HepG2 (cell line): ENCODE results near the gene LIN7A. TPM values are rescaled to one million over a fixed set of nuclear protein-coding genes. Genes with fewer than 3 reads are reported as not detected.

Source experiments
- ARID3A ChIP-seq: IDR thresholded peaks from 2 replicates; pipeline ENCODE4 v1.6.1; 2012; ENCODE audit warnings: low read depth, low read length, improper control_type of control experiment
- ELF3 ChIP-seq: IDR thresholded peaks from 2 replicates; pipeline ENCODE4 v1.6.1; 2016; ENCODE audit warnings: missing genetic modification reagents, missing compliant biosample characterization
- ESRRA ChIP-seq: sonication (generic); formaldehyde crosslinking; IDR thresholded peaks from 2 replicates; pipeline ENCODE4 v1.5.1; 2020; ENCODE audit warnings: mild to moderate bottlenecking, low read depth, missing genetic modification reagents
- FOXP1 ChIP-seq, 2 experiments: fragments of 450-650 bp in 1 of 2; IDR thresholded peaks; 2 replicates each; pipeline ENCODE4 v1.6.1; 2017 to 2018; ENCODE audit warnings: antibody characterized with exemption in 1 of 2
- FOXP4 ChIP-seq: sonication (generic); formaldehyde crosslinking; IDR thresholded peaks from 2 replicates; pipeline ENCODE4 v1.4.0; 2020; ENCODE audit warnings: missing genetic modification reagents
- GATAD2A ChIP-seq: IDR thresholded peaks from 2 replicates; pipeline ENCODE4 v1.6.1; 2016
- IRF2 ChIP-seq: IDR thresholded peaks from 2 replicates; pipeline ENCODE4 v1.6.1; 2018; ENCODE audit warnings: missing genetic modification reagents, missing compliant biosample characterization
- KDM6A ChIP-seq: IDR thresholded peaks from 2 replicates; pipeline ENCODE4 v1.6.1; 2016; ENCODE audit warnings: low read depth
- MIXL1 ChIP-seq: IDR thresholded peaks from 2 replicates; pipeline ENCODE4 v1.6.1; 2016
- POLR2AphosphoS5 ChIP-seq: IDR thresholded peaks from 2 replicates; pipeline ENCODE4 v1.6.1; 2012; ENCODE audit warnings: low read depth, low read length
- RNF2 ChIP-seq: fragments of 450-650 bp; conservative IDR thresholded peaks from 2 replicates; pipeline ENCODE4 v1.6.1; 2016; ENCODE audit warnings: low read depth
- SOX13 ChIP-seq, 3 experiments: fragments of 450-650 bp in 1 of 3; sonication (generic) in 1 of 3; formaldehyde crosslinking in 1 of 3; IDR thresholded peaks in 2 of 3; conservative IDR thresholded peaks in 1 of 3; 2 replicates each; pipeline versions ENCODE4 v1.5.0 to v1.6.1; 2016 to 2020; ENCODE audit warnings: antibody characterized with exemption in 1 of 3, mild to moderate bottlenecking in 1 of 3, missing compliant biosample characterization in 1 of 3, missing genetic modification reagents in 1 of 3, moderate library complexity in 1 of 3
- ZBTB39 ChIP-seq: sonication (generic); formaldehyde crosslinking; IDR thresholded peaks from 2 replicates; pipeline ENCODE4 v1.5.0; 2020; ENCODE audit warnings: missing genetic modification reagents
- ZBTB49 ChIP-seq: sonication (generic); formaldehyde crosslinking; IDR thresholded peaks from 2 replicates; pipeline ENCODE4 v1.4.0; 2020; ENCODE audit warnings: missing genetic modification reagents, borderline replicate concordance
- ZNF276 ChIP-seq: sonication (generic); formaldehyde crosslinking; IDR thresholded peaks from 2 replicates; pipeline ENCODE4 v1.4.0; 2020; ENCODE audit warnings: mild to moderate bottlenecking, low read depth, missing genetic modification reagents
- ZNF776 ChIP-seq: sonication (generic); formaldehyde crosslinking; IDR thresholded peaks from 2 replicates; pipeline ENCODE4 v1.4.0; 2020; ENCODE audit warnings: mild to moderate bottlenecking, missing genetic modification reagents
- ZNF878 ChIP-seq: sonication (generic); formaldehyde crosslinking; IDR thresholded peaks from 2 replicates; pipeline ENCODE4 v1.8.1; 2023; ENCODE audit warnings: mild to moderate bottlenecking, missing genetic modification reagents, moderate library complexity
- polyA plus RNA-seq, 8 experiments: library from polyadenylated mRNA; depleted of rRNA in 3 of 8; stranded (reverse) in 7 of 8; unstranded in 1 of 8; fragments of >200 nt; fragmentation: Illumina TruSeq in 4 of 8; extraction: Trizol in 4 of 8; gene quantifications; 2 replicates each; pipeline versions ENCODE4 v1.2.1 to v1.2.3, GENCODE V29; 2011 to 2016; ENCODE audit warnings: low read depth in 4 of 8, missing spikeins in 1 of 8, mixed read lengths in 1 of 8; ENCODE audit not compliant: insufficient read depth in 1 of 8
- total RNA-seq, 5 experiments: library from RNA; depleted of rRNA; stranded (reverse); fragments of >200 nt; fragmentation: Illumina TruSeq; extraction: Trizol; gene quantifications; 2 replicates each; pipeline ENCODE4 v1.2.3, GENCODE V29; 2016; ENCODE audit warnings: low read depth in 1 of 5

The LIN7A gene
- total and polyA plus RNA-seq, 2 of the 13 experiments (the other 11 are each of a cell fraction or from before 2014, with no cell fraction given): 18.5 to 19.2 TPM

GRCh38 chr12:80925983-80926382, 11.8 kb downstream of the LIN7A start (continued):
- TF ChIP-seq ZBTB49 (CRISPR knock-in tag) (no peak), KDM6A (peak; percentile 63), ZNF878 (CRISPR knock-in tag) (no peak), GATAD2A (CRISPR knock-in tag) (peak; percentile 64), ZBTB39 (no peak), ARID3A (peak; percentile 82), MIXL1 (CRISPR knock-in tag) (peak; percentile 27; the same call in 1 of the 2 replicates), FOXP1 (IDR thresholded peaks at IDR 0.05) (peak; percentile 73), FOXP1 (CRISPR knock-in tag; IDR thresholded peaks at IDR 0.05) (peak; percentile 92), POLR2AphosphoS5 (peak; percentile 49; the same call in 1 of the 2 replicates), ELF3 (CRISPR knock-in tag) (peak; percentile 22; the same call in 1 of the 2 replicates), ZNF776 (CRISPR knock-in tag) (no peak), SOX13 (IDR thresholded peaks at IDR 0.05) (no peak), SOX13 (CRISPR knock-in tag; conservative IDR thresholded peaks at IDR 0.05 in 1 of 2, IDR thresholded peaks at IDR 0.05 in 1 of 2) (peak in 1 of 2 experiments; percentile 32; a peak in 1 of 4 replicates), FOXP4 (peak; percentile 54), RNF2 (no peak), ZNF276 (CRISPR knock-in tag) (no peak), ESRRA (CRISPR knock-in tag) (no peak), IRF2 (CRISPR knock-in tag) (0 out of 2 replicates have a peak, but pooled peaks have one; percentile 17)
